ENCODE measurements around the gene ZNF90. TPM values are rescaled to one million over a fixed set of nuclear protein-coding genes. Genes with fewer than 3 reads are reported as not detected.
A peak's percentile ranks its signal among the peaks of the same experiment; 100 is the strongest.
"Not testable (repeated sequence)": the region's sequence is repeated elsewhere in the genome, so short reads cannot be mapped to it uniquely, and the experiment has no call there.

ZNF90 gene
- total RNA-seq, 1 experiment from 2014 or later, result 3.5 TPM

DNA sequence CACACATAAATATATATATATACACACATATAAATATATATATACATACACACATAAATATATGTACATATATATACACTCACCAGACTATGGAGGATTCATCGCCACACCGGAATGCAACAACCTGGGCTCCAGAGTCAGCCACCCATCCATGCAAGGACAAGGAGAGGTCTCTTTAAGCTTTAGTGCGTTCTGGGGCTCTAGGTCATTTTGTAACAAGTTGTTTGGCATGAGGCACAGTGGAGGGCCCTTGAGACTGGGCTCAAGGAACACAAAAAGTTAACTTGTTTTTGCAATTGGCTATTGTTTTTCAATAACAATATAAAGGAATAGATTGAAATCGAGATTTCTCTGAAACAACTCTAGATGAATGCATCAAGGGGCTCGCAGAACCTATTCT, 4.9 kb upstream of the ZNF90 start:
- DNase-seq, result no peak
- H3K36me3 ChIP-seq (replicated peaks; ENCODE audit: control insufficient read depth, insufficient read depth, low read length), result no peaks in the 10 kb centered on the region
- no peaks in the 10 kb centered on the region for H3K27me3 ChIP-seq (ENCODE audit: control insufficient read depth, insufficient read depth, low read length)
- H3K4me3 ChIP-seq (ENCODE audit: insufficient read depth, low read depth, low read length), result no peak overlapping the region

GRCh38 chr19:20078581-20079031, 806 bp downstream of the ZNF90 start:
- H3K27me3 ChIP-seq (ENCODE audit: control insufficient read depth, insufficient read depth, low read length), result no peaks in the 10 kb centered on the region
- peaks cover 4% of the 10 kb centered on the region; the same call in 1 of the 2 replicates for H3K36me3 ChIP-seq (replicated peaks; ENCODE audit: control insufficient read depth, insufficient read depth, low read length)
- peak overlapping the region; percentile 75 for H3K4me3 ChIP-seq (ENCODE audit: insufficient read depth, low read depth, low read length)
- DNase-seq, result peak; percentile 40

GRCh38 chr19:20079476-20079875, 1.7 kb downstream of the ZNF90 start:
- H3K4me3 ChIP-seq (ENCODE audit: insufficient read depth, low read depth, low read length), result peak overlapping the region; percentile 75; the same call in 1 of the 2 replicates
- H3K36me3 ChIP-seq (replicated peaks; ENCODE audit: control insufficient read depth, insufficient read depth, low read length), result peaks cover 4% of the 10 kb centered on the region
- no peak for DNase-seq
- no peaks in the 10 kb centered on the region for H3K27me3 ChIP-seq (ENCODE audit: control insufficient read depth, insufficient read depth, low read length)

DNA sequence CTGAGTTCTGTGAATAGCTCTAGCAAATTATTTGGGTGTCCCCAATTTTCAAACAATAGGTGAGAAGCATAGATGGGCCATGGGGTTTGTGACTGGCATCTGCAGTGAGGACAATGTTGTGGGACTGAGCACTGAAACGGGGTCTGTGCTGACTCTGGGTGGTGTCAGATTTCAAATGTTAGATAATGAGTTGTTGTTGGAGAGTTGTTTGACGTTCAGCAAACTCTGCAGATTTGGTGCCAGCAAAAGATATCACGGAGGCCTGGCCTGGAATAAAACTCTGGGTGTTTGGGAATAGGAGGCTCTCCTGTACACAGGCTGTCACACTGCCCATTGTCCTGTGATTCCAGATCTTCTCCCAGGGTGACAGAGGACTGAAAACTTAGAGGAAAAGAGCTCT, 2.9 kb downstream of the ZNF90 start:
- DNase-seq, result no peak
- Histone ChIP-seq H3K36me3 (replicated peaks; ENCODE audit: control insufficient read depth, insufficient read depth, low read length) (peaks cover 4% of the 10 kb centered on the region), H3K27me3 (ENCODE audit: control insufficient read depth, insufficient read depth, low read length) (no peaks in the 10 kb centered on the region), H3K4me3 (ENCODE audit: insufficient read depth, low read depth, low read length) (no peak overlapping the region)

- not testable (repeated sequence) for H3K27me3 ChIP-seq (ENCODE audit: control insufficient read depth, insufficient read depth, low read length); H3K4me3 ChIP-seq (ENCODE audit: insufficient read depth, low read depth, low read length); H3K36me3 ChIP-seq (replicated peaks; ENCODE audit: control insufficient read depth, insufficient read depth, low read length); DNase-seq
Measured at GRCh38 chr19:20082232-20082833, 4.5 kb downstream of the ZNF90 start.

DNA sequence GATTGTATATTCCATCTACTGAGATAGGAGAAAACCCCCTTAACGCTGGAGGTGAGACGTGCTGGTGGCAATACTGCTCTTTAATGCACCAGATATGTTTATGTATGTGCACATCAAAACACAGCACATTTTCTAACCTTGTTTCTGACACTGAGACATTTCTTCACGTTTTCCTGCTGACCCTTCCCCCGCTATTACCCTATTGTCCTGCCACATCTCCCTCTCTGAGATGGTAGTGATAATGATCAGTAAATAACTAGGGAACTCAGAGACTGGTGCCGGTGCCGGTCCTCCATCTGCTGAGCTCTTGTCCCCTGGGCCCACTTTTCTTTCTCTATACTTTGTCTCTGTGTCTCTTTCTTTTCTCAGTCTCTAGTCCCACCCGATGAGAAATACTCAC, 5.1 kb downstream of the ZNF90 start:
- not testable (repeated sequence) for H3K27me3 ChIP-seq (ENCODE audit: control insufficient read depth, insufficient read depth, low read length); H3K36me3 ChIP-seq (replicated peaks; ENCODE audit: control insufficient read depth, insufficient read depth, low read length); DNase-seq; H3K4me3 ChIP-seq (ENCODE audit: insufficient read depth, low read depth, low read length)

GRCh38 chr19:20102097-20102496, 24.3 kb downstream of the ZNF90 start:
- H3K27me3 ChIP-seq (ENCODE audit: control insufficient read depth, insufficient read depth, low read length), result no peaks in the 10 kb centered on the region
- H3K4me3 ChIP-seq (ENCODE audit: insufficient read depth, low read depth, low read length), result no peak overlapping the region
- H3K36me3 ChIP-seq (replicated peaks; ENCODE audit: control insufficient read depth, insufficient read depth, low read length), result peaks cover 20% of the 10 kb centered on the region
- DNase-seq, result no peak

GRCh38 chr19:20103091-20103740, 25.4 kb downstream of the ZNF90 start:
- Histone ChIP-seq H3K4me3 (ENCODE audit: insufficient read depth, low read depth, low read length) (no peak overlapping the region), H3K27me3 (ENCODE audit: control insufficient read depth, insufficient read depth, low read length) (no peaks in the 10 kb centered on the region), H3K36me3 (replicated peaks; ENCODE audit: control insufficient read depth, insufficient read depth, low read length) (peaks cover 23% of the 10 kb centered on the region)
- no peak for DNase-seq

DNA sequence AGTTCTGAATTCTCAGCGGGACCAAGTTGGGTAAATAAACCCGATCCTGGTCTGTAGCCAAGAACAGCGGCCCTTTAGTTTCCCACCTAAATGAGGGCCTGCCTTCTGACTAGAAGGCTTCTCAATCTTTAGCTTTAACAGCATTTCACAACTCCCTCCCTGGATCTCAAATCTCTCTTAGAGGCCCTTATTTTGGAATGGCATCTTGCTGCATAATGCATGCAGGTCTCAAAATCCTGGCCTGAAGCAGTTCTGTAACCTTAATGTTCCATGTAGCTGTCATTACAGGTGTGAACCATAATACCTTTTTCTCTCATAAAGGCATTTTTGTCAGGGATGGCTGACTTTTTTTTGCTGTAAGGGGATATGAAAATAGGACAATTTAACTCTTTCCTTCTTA, 29.5 kb downstream of the ZNF90 start:
- Histone ChIP-seq H3K36me3 (replicated peaks; ENCODE audit: control insufficient read depth, insufficient read depth, low read length) (peaks cover 19% of the 10 kb centered on the region), H3K4me3 (ENCODE audit: insufficient read depth, low read depth, low read length) (no peak overlapping the region), H3K27me3 (ENCODE audit: control insufficient read depth, insufficient read depth, low read length) (no peaks in the 10 kb centered on the region)
- DNase-seq, result no peak

GRCh38 chr19:20118064-20118839, 40.5 kb downstream of the ZNF90 start:
- not testable (repeated sequence) for DNase-seq; H3K4me3 ChIP-seq (ENCODE audit: insufficient read depth, low read depth, low read length); H3K27me3 ChIP-seq (ENCODE audit: control insufficient read depth, insufficient read depth, low read length)
- peaks cover 57% of the 10 kb centered on the region for H3K36me3 ChIP-seq (replicated peaks; ENCODE audit: control insufficient read depth, insufficient read depth, low read length)

- Histone ChIP-seq H3K27me3 (ENCODE audit: control insufficient read depth, insufficient read depth, low read length) (no peaks in the 10 kb centered on the region), H3K4me3 (ENCODE audit: insufficient read depth, low read depth, low read length) (no peak overlapping the region), H3K36me3 (replicated peaks; ENCODE audit: control insufficient read depth, insufficient read depth, low read length) (peaks cover 18% of the 10 kb centered on the region)
- DNase-seq, result no peak
Measured at GRCh38 chr19:20124879-20125278, 47.1 kb downstream of the ZNF90 start.

DNA sequence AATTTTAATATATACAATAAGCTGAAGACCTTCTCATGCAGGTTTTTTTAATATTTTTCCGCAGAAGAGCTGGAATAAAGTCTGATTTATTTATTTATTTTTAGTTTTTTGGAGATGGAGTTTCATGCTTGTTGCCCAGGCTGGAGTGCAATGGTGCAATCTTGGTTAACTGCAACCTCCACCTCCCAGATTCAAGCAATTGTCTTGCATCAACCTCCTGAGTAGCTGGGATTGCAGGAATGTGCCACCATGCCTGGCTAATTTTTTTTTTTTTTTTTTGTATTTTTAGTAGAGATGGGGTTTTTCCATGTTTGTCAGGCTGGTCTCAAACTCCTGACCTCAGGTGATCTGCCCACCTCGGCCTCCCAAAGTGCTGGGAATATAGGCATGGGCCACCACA, 55.1 kb downstream of the ZNF90 start:
- DNase-seq; H3K4me3 ChIP-seq (ENCODE audit: insufficient read depth, low read depth, low read length); H3K36me3 ChIP-seq (replicated peaks; ENCODE audit: control insufficient read depth, insufficient read depth, low read length); H3K27me3 ChIP-seq (ENCODE audit: control insufficient read depth, insufficient read depth, low read length): not testable (repeated sequence)

GRCh38 chr19:20137714-20138113, 59.9 kb downstream of the ZNF90 start:
- not testable (repeated sequence) for H3K36me3 ChIP-seq (replicated peaks; ENCODE audit: control insufficient read depth, insufficient read depth, low read length); DNase-seq; H3K4me3 ChIP-seq (ENCODE audit: insufficient read depth, low read depth, low read length); H3K27me3 ChIP-seq (ENCODE audit: control insufficient read depth, insufficient read depth, low read length)

DNA sequence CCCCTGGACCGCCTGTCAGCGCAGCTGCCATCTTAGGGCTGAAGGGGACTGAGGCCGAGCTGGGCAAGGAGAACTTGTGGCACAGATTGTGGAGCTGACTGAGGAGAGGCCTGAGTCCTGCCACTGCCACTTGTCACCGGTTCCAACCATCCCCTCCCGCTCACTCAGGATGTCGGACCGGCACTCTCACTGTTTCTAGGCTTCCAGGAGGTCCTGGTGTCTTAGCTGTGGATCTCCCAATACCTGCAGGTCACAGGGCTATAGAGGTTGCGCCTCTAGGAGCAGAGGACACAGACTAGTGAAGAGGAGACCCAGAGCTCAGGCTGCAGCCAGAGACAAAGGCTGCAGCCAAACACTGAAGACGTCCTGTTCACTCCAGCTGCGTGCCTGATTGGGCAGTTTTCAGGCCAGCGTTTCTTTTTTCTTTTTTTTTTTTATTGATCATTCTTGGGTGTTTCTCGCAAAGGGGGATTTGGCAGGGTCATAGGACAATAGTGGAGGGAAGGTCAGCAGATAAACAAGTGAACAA, 73.9 kb downstream of the ZNF90 start:
- no peaks in the 10 kb centered on the region for H3K36me3 ChIP-seq (replicated peaks; ENCODE audit: control insufficient read depth, insufficient read depth, low read length)
- peak; percentile 43 for DNase-seq
- no peaks in the 10 kb centered on the region for H3K27me3 ChIP-seq (ENCODE audit: control insufficient read depth, insufficient read depth, low read length)
- H3K4me3 ChIP-seq (ENCODE audit: insufficient read depth, low read depth, low read length), result no peak overlapping the region

- H3K36me3 ChIP-seq (replicated peaks; ENCODE audit: control insufficient read depth, insufficient read depth, low read length); H3K4me3 ChIP-seq (ENCODE audit: insufficient read depth, low read depth, low read length); H3K27me3 ChIP-seq (ENCODE audit: control insufficient read depth, insufficient read depth, low read length): not testable (repeated sequence)
- peak; percentile 75 for DNase-seq
Measured at GRCh38 chr19:20152506-20152905, 74.7 kb downstream of the ZNF90 start.

Data from H7 (cell line).